Activated CD4-positive, alpha-beta T cell treated with anti-CD3 and anti-CD28 coated beads for 36 hours (primary cell): ENCODE measurements around the gene SLC12A7. TPM values are rescaled to one million over a fixed set of nuclear protein-coding genes. Genes with fewer than 3 reads are reported as not detected.

Experiments
- ATAC-seq: fragments of 200-7000 bp; cut with Tn5 transposase; one replicate; pipeline ENCODE4 v1.10.0; 2021; ENCODE audit warnings: mild to moderate bottlenecking, moderate library complexity
- CTCF ChIA-PET: fragments of 350-600 bp; sonication (Branson Sonifier 250); formaldehyde crosslinking; loops from one replicate; lab custom pipeline; 2021; ENCODE audit warnings: antibody characterized with exemption; lab: Charles Lee
- POLR2A ChIA-PET: fragments of 350-600 bp; sonication (Branson Sonifier 250); formaldehyde crosslinking; loops from one replicate; lab custom pipeline; 2021; ENCODE audit warnings: antibody characterized with exemption, inconsistent platforms; lab: Charles Lee
- DNase-seq: peaks from one replicate; pipeline ENCODE4 v3.0.0-alpha.2; 2020
- H3K27ac Mint-ChIP-seq: one replicate; pipeline ENCODE4 v1.8.0; 2021; ENCODE audit warnings: mixed read lengths
- H3K27me3 Mint-ChIP-seq: one replicate; pipeline ENCODE4 v1.8.0; 2021; ENCODE audit warnings: mixed read lengths
- H3K36me3 Mint-ChIP-seq: one replicate; pipeline ENCODE4 v1.8.0; 2021; ENCODE audit warnings: low read depth, mixed read lengths
- H3K4me1 Mint-ChIP-seq: one replicate; pipeline ENCODE4 v1.8.0; 2021; ENCODE audit warnings: mixed read lengths
- H3K4me3 Mint-ChIP-seq: one replicate; pipeline ENCODE4 v1.8.0; 2021; ENCODE audit warnings: mild to moderate bottlenecking, moderate library complexity, mixed read lengths
- H3K9me3 Mint-ChIP-seq: one replicate; pipeline ENCODE4 v1.8.0; 2021; ENCODE audit warnings: low read depth, mixed read lengths
- intact Hi-C, 2 experiments: fragments of 100-400 bp; cut with DNase I in 1 of 2; cut with micrococcal nuclease in 1 of 2; formaldehyde crosslinking; loops; one replicate each; pipeline versions ENCODE4 v1.14.2 to v1.15.1; 2022 to 2024; cut with DNase I, micrococcal nuclease
- total RNA-seq, 2 experiments: library from RNA; stranded (reverse); gene quantifications; one replicate each; pipeline ENCODE4 v1.2.3, GENCODE V29; 2021

The SLC12A7 gene
- total RNA-seq, 2 experiments from 2014 or later: 18.5 to 21.6 TPM

DNA sequence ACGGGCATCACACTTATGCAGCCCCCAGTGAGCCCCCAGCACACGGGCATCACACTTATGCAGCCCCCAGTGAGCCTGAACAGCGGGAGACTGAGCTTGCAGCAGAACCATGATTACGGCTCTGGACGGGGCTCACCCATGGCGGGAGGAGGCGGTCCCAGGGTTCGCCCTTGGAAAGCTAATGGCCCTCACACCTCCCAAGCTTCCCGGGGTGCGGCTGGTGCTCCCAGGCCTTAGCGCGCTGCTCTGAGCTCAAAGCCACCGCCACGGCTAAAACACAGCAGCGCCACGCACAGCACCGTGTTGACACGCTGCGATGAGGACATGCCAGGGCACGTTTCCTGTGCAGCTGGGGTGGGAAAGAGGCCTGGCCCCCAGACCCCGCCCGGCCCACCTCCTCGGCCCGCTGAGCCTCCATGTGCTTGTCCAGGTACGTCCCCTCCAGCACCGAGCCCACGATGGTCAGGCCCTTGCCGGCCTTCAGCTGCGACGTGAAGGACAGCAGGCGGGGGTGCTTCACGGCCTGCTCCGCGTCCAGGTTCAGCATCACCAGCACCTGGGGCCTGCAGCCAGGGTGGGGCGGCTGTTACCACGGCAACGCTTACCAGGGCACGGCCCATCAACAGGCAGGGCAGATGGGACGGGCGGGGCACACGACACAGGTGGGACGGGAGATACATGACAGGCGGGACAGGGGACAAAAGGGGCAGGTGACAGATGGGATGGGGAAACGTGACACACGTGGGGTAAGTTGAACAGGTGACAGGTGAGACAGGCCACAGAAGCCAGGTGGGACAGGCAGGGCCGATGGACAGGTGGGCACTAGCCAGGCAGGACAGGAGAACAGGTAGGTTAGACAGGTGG is 38.4 kb downstream of the SLC12A7 start:
- no peak overlapping the region for H3K27ac Mint-ChIP-seq
- ATAC-seq: no peak
- H3K27me3 Mint-ChIP-seq: no peaks in the 10 kb centered on the region
- POLR2A ChIA-PET: no interaction called here
- CTCF ChIA-PET: no interaction called here
- DNase-seq: no peak
- intact Hi-C loops: no loop called here
- no peaks in the 10 kb centered on the region for H3K4me1 Mint-ChIP-seq
- peaks cover 3% of the 10 kb centered on the region for H3K36me3 Mint-ChIP-seq
- no peak overlapping the region for H3K4me3 Mint-ChIP-seq
- H3K9me3 Mint-ChIP-seq: no peaks in the 10 kb centered on the region

DNA sequence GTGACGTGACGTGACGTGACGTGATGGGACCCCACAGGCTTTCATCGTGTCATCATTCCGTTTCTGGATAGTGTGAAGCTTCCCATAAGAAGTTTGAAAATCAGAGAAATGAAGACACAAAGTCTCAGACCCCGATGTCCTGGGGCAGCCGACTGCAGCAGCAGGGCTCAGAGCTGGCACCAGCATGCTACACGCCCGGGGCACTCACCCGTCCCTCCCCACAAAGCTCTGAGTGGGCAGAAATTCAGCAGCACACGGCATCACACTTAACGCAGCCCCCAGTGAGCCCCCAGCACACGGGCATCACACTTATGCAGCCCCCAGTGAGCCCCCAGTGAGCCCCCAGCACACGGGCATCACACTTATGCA is 42.2 kb downstream of the SLC12A7 start:
- no peaks in the 10 kb centered on the region for H3K27me3 Mint-ChIP-seq
- H3K4me1 Mint-ChIP-seq: no peaks in the 10 kb centered on the region
- peaks cover 4% of the 10 kb centered on the region for H3K36me3 Mint-ChIP-seq
- no peak overlapping the region for H3K27ac Mint-ChIP-seq
- POLR2A ChIA-PET: no interaction called here
- CTCF ChIA-PET: interaction anchor here (0.7 kb wide), 1 partner anchor 408 kb away, joined by 3 read pairs; no protein-coding TSS in a partner anchor
- intact Hi-C loops: no loop called here
- ATAC-seq (no peak), DNase-seq (no peak)
- no peak overlapping the region for H3K4me3 Mint-ChIP-seq
- no peaks in the 10 kb centered on the region for H3K9me3 Mint-ChIP-seq

GRCh38 chr5:1068895-1069719 is 42.8 kb downstream of the SLC12A7 start:
- Mint-ChIP-seq H3K27me3 (no peaks in the 10 kb centered on the region), H3K27ac (no peak overlapping the region), H3K4me1 (no peaks in the 10 kb centered on the region), H3K36me3 (peaks cover 4% of the 10 kb centered on the region), H3K4me3 (no peak overlapping the region), H3K9me3 (no peaks in the 10 kb centered on the region)
- ATAC-seq: no peak
- POLR2A ChIA-PET: no interaction called here
- no peak for DNase-seq
- intact Hi-C loops: no loop called here
- CTCF ChIA-PET: no interaction called here

GRCh38 chr5:1068204-1068894 is 43.5 kb downstream of the SLC12A7 start:
- no peaks in the 10 kb centered on the region for H3K27me3 Mint-ChIP-seq
- intact Hi-C loops: no loop called here
- POLR2A ChIA-PET: no interaction called here
- H3K4me1 Mint-ChIP-seq: no peaks in the 10 kb centered on the region
- ATAC-seq: no peak
- no peak overlapping the region for H3K27ac Mint-ChIP-seq
- no peak overlapping the region for H3K4me3 Mint-ChIP-seq
- H3K9me3 Mint-ChIP-seq: no peaks in the 10 kb centered on the region
- DNase-seq: no peak
- H3K36me3 Mint-ChIP-seq: peaks cover 3% of the 10 kb centered on the region
- CTCF ChIA-PET: no interaction called here

- peaks cover 3% of the 10 kb centered on the region for H3K36me3 Mint-ChIP-seq
- ATAC-seq (no peak), DNase-seq (no peak)
- H3K9me3 Mint-ChIP-seq: no peaks in the 10 kb centered on the region
- H3K4me3 Mint-ChIP-seq: no peak overlapping the region
- intact Hi-C loops: no loop called here
- no peaks in the 10 kb centered on the region for H3K27me3 Mint-ChIP-seq
- H3K4me1 Mint-ChIP-seq: no peaks in the 10 kb centered on the region
- ChIA-PET POLR2A (no interaction called here), CTCF (no interaction called here)
- H3K27ac Mint-ChIP-seq: no peak overlapping the region
These were observed 44.4 kb downstream of the SLC12A7 start for GRCh38 chr5:1067141-1068121.

DNA sequence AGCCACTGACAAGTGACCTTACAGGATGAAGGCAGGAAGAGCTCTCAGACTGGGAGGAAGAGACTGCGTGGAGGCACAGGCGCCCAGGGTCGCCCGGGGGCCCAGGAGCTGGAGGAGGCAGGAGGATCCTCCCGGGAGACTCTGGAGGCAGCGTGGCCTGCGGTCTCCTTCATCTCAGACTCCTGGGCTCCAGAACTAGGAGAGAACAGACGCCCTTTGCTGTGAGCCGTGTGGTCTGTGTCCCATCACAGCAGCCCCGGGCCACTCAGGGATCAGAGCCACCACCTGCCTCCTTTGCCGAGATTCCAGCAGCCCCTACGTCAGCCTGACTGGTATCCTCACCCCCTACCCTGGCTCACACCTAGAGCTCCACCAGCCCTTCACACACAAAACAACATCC is 45.2 kb downstream of the SLC12A7 start:
- CTCF ChIA-PET: no interaction called here
- POLR2A ChIA-PET: no interaction called here
- no peak for DNase-seq
- no peaks in the 10 kb centered on the region for H3K4me1 Mint-ChIP-seq
- intact Hi-C loops: no loop called here
- H3K27me3 Mint-ChIP-seq: no peaks in the 10 kb centered on the region
- H3K4me3 Mint-ChIP-seq: no peak overlapping the region
- H3K9me3 Mint-ChIP-seq: no peaks in the 10 kb centered on the region
- no peak for ATAC-seq
- no peak overlapping the region for H3K27ac Mint-ChIP-seq
- H3K36me3 Mint-ChIP-seq: peaks cover 5% of the 10 kb centered on the region

GRCh38 chr5:1065891-1066650 is 45.8 kb downstream of the SLC12A7 start:
- intact Hi-C loops: no loop called here
- H3K27ac Mint-ChIP-seq: no peak overlapping the region
- POLR2A ChIA-PET: no interaction called here
- ATAC-seq (no peak), DNase-seq (no peak)
- H3K9me3 Mint-ChIP-seq: no peaks in the 10 kb centered on the region
- H3K4me3 Mint-ChIP-seq: no peak overlapping the region
- CTCF ChIA-PET: no interaction called here
- no peaks in the 10 kb centered on the region for H3K4me1 Mint-ChIP-seq
- peaks cover 5% of the 10 kb centered on the region for H3K36me3 Mint-ChIP-seq
- no peaks in the 10 kb centered on the region for H3K27me3 Mint-ChIP-seq

DNA sequence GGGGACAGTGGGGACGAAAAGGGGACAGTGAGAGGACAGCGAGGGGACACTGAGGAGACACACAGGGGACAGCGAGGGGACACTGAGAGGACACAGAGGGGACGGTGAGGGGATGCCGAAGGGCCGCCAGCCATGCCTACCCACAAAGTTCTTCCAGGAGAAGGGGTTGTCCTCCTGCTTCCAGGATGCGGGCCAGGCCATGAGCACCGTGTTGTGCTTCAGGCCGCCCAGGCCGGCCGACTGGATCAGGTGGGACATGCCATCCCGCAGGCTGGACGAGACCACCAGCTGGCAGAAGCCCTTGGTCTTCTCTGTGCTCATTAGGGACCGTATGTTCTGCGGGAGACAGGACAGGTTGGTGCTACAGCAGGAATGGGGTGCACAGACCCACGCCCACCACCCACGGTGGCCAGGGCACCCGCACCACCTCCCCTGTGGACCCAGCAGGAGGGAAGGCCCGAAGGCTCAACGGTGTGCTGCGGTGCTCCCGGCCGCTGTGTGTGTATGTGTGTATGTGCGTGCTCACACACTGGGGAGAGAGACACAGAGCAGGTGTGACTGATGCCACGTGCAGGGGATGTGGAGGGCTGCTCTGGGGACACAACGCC is 46.6 kb downstream of the SLC12A7 start:
- Mint-ChIP-seq H3K27ac (no peak overlapping the region), H3K36me3 (peaks cover 5% of the 10 kb centered on the region), H3K4me3 (no peak overlapping the region), H3K9me3 (no peaks in the 10 kb centered on the region), H3K4me1 (no peaks in the 10 kb centered on the region), H3K27me3 (no peaks in the 10 kb centered on the region)
- ChIA-PET CTCF (no interaction called here), POLR2A (no interaction called here)
- no peak for DNase-seq
- intact Hi-C loops: no loop called here
- no peak for ATAC-seq

DNA sequence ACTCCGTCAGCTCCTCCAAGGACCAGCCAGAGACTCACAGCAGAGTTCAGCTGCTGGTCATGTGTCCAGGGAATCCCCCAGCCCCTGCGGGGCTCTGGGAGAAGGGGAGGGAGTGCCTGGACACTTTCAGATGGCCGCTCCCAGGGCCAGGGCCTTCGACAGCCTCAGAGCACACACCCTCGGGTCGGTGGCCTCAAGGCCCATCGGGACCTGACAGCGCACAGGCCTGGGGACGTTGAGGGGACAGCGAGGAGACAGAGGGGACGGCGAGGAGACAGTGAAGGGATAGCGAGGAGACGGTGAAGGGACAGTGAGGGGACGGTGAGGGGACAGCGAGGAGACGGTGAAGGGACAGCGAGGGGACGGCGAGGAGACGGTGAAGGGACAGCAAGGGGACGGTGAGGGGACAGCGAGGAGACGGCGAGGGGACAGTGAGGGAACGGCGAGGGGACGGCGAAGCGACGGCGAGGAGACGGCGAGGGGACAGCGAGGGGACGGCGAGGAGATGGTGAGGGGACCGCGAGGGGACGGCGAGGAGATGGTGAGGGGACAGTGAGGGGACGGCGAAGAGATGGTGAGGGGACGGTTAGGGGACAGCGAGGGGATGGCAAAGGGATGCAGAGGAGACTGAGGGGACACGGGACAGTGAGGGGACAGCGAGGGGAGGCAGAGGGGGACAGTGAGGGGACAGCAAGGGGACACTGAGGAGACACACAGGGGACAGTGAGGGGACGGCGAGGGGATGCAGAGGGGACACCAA is 47.3 kb downstream of the SLC12A7 start:
- DNase-seq: no peak
- intact Hi-C loops: no loop called here
- no peaks in the 10 kb centered on the region for H3K27me3 Mint-ChIP-seq
- H3K4me3 Mint-ChIP-seq: no peak overlapping the region
- no peaks in the 10 kb centered on the region for H3K4me1 Mint-ChIP-seq
- H3K27ac Mint-ChIP-seq: no peak overlapping the region
- H3K36me3 Mint-ChIP-seq: peaks cover 5% of the 10 kb centered on the region
- no peaks in the 10 kb centered on the region for H3K9me3 Mint-ChIP-seq
- ChIA-PET CTCF (no interaction called here), POLR2A (no interaction called here)
- ATAC-seq: no peak
